Keratinocyte (primary cell): ENCODE results near the gene UFM1. TPM values are rescaled to one million over a fixed set of nuclear protein-coding genes. Genes with fewer than 3 reads are reported as not detected.
"Not testable (repeated sequence)": the region's sequence is repeated elsewhere in the genome, so short reads cannot be mapped to it uniquely, and the experiment has no call there.

ENCODE experiments used
- DNase-seq: peaks from one replicate; pipeline ENCODE4 v3.0.0-alpha.2; 2011; ENCODE audit warnings: low read depth, missing footprints, low spot score
- FAIRE-seq: peaks from 2 replicates; lab custom pipeline; 2011; peaks lifted over from hg19 to GRCh38; lab: Jason Lieb, UNC
- H2AFZ ChIP-seq: 2 replicates; pipeline ENCODE4 v1.6.0; 2012; ENCODE audit warnings: low read length, control low read depth, inconsistent platforms; ENCODE audit not compliant: control insufficient read depth
- H3K27ac ChIP-seq: 2 replicates; pipeline ENCODE4 v1.5.1; 2011; ENCODE audit warnings: low read length; ENCODE audit not compliant: control insufficient read depth, insufficient read depth
- H3K27me3 ChIP-seq: 3 replicates; pipeline ENCODE4 v1.6.0; 2011; ENCODE audit warnings: low read length; ENCODE audit not compliant: control insufficient read depth, insufficient read depth; ENCODE audit errors: extremely low read depth
- H3K36me3 ChIP-seq, 2 experiments: 2 replicates in 1 of 2; 3 replicates in 1 of 2; pipeline ENCODE4 v1.5.1; 2011; ENCODE audit warnings: low read length in 2 of 2, mild to moderate bottlenecking in 1 of 2; ENCODE audit not compliant: control insufficient read depth in 2 of 2, insufficient read depth in 2 of 2; ENCODE audit errors: extremely low read depth in 1 of 2
- H3K4me1 ChIP-seq: 3 replicates; pipeline ENCODE4 v1.5.1; 2011; ENCODE audit warnings: low read length; ENCODE audit not compliant: control insufficient read depth, insufficient read depth; ENCODE audit errors: extremely low read depth
- H3K4me2 ChIP-seq: 3 replicates; pipeline ENCODE4 v1.6.0; 2011; ENCODE audit warnings: low read depth, low read length; ENCODE audit not compliant: control insufficient read depth, insufficient read depth; ENCODE audit errors: extremely low read depth
- H3K4me3 ChIP-seq, 3 experiments: fragments of 200-600 bp in 1 of 3; sonication (generic) in 1 of 3; 2 replicates in 2 of 3; 3 replicates in 1 of 3; pipeline ENCODE4 v1.5.1; 2011 to 2016; ENCODE audit warnings: low read length in 3 of 3, mild to moderate bottlenecking in 3 of 3, control low read depth in 2 of 3, inconsistent platforms in 1 of 3, low read depth in 1 of 3, mixed read lengths in 1 of 3, mixed run types in 1 of 3, moderate library complexity in 1 of 3; ENCODE audit not compliant: control insufficient read depth in 2 of 3, insufficient read depth in 2 of 3; ENCODE audit errors: extremely low read depth in 1 of 3
- H3K79me2 ChIP-seq: 2 replicates; pipeline ENCODE4 v1.6.0; 2012; ENCODE audit warnings: low read length; ENCODE audit not compliant: control insufficient read depth, insufficient read depth
- H3K9ac ChIP-seq: 3 replicates; pipeline ENCODE4 v1.6.0; 2011; ENCODE audit warnings: low read length; ENCODE audit not compliant: control insufficient read depth, insufficient read depth; ENCODE audit errors: extremely low read depth
- H3K9me1 ChIP-seq: 3 replicates; pipeline ENCODE4 v1.6.0; 2011; ENCODE audit warnings: low read length; ENCODE audit not compliant: control insufficient read depth, insufficient read depth; ENCODE audit errors: extremely low read depth
- H3K9me3 ChIP-seq: 2 replicates; pipeline ENCODE4 v1.5.1; 2012; ENCODE audit warnings: low read depth, low read length; ENCODE audit not compliant: control insufficient read depth
- H4K20me1 ChIP-seq: 3 replicates; pipeline ENCODE4 v1.6.0; 2011; ENCODE audit warnings: low read length; ENCODE audit not compliant: control insufficient read depth, insufficient read depth; ENCODE audit errors: extremely low read depth
- EZH2 ChIP-seq: IDR thresholded peaks from one replicate; pipeline ENCODE4 v1.6.1; 2012; ENCODE audit warnings: inconsistent platforms, mild to moderate bottlenecking, low read length, moderate library complexity
- dilution Hi-C: fragments of 300-500 bp; cut with MboI; formaldehyde crosslinking; loops from one replicate; pipeline ENCODE4 v1.7.0; 2020; ENCODE audit warnings: low sequenced_read_pairs; ENCODE audit not compliant: extremely low pct_ligation_motif_present
- polyA plus RNA-seq, 5 experiments: library from polyadenylated mRNA; depleted of rRNA in 3 of 5; stranded (reverse) in 3 of 5; stranded (forward) in 1 of 5; unstranded in 1 of 5; fragments of >200 nt; gene quantifications; 1 replicate in 1 of 5; 2 replicates in 3 of 5; 3 replicates in 1 of 5; pipeline versions ENCODE4 v1.2.1 to v1.2.3, GENCODE V29; 2011 to 2012; ENCODE audit warnings: missing spikeins in 2 of 5, low read depth in 1 of 5, low replicate concordance in 1 of 5
- TF ChIP-seq, protein P1 (sequence below), 3 experiments: IDR thresholded peaks in 1 of 3; conservative IDR thresholded peaks in 1 of 3; optimal IDR thresholded peaks in 1 of 3; 2 replicates in 2 of 3; 3 replicates in 1 of 3; pipeline versions ENCODE3 to v1.5.1; 2011; ENCODE audit warnings: low read length in 3 of 3, mild to moderate bottlenecking in 3 of 3, moderate library complexity in 2 of 3, control low read depth in 1 of 3, inconsistent platforms in 1 of 3; ENCODE audit not compliant: insufficient read depth in 2 of 3; ENCODE audit errors: extremely low read depth in 1 of 3

The UFM1 gene
- polyA plus RNA-seq, 1 donor (not counting 4 experiments of a cell fraction or from before 2014, with no cell fraction given): 67.1 TPM

DNA sequence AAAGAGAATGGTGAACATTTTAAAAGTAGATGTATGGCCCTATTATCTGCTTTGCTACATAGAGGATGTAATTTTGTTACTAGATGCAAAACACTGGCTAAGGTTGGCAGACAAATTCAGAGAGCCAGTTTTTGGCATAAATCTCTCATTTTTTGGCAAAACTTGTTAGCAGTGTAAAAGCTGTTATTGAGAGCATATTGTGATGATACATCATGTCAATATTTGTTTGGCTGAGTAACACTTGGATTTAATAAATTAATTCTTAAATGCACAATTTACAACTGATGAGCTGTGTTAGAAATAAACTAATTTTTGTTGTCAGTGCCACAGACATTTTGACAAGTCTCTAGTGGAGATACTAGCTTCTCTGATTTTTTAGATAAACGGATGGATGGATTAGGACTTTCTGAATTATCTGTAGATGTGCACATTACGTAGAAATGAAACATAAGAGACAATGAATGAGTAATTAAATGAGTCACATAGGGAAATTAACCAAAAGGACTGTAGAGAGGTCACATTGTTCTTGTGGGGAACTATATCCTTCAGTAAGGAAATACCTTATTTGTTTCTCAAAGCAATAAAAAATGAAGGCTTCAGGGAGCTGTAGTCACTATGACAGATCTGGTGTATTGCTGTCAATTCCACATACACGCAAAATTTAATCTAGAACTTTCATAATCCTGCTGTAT is 17.4 kb downstream of the UFM1 start:
- TF ChIP-seq EZH2: no peak
- TF ChIP-seq, protein P1, sequence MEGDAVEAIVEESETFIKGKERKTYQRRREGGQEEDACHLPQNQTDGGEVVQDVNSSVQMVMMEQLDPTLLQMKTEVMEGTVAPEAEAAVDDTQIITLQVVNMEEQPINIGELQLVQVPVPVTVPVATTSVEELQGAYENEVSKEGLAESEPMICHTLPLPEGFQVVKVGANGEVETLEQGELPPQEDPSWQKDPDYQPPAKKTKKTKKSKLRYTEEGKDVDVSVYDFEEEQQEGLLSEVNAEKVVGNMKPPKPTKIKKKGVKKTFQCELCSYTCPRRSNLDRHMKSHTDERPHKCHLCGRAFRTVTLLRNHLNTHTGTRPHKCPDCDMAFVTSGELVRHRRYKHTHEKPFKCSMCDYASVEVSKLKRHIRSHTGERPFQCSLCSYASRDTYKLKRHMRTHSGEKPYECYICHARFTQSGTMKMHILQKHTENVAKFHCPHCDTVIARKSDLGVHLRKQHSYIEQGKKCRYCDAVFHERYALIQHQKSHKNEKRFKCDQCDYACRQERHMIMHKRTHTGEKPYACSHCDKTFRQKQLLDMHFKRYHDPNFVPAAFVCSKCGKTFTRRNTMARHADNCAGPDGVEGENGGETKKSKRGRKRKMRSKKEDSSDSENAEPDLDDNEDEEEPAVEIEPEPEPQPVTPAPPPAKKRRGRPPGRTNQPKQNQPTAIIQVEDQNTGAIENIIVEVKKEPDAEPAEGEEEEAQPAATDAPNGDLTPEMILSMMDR (optimal IDR thresholded peaks at IDR 0.05 in 1 of 3, IDR thresholded peaks at IDR 0.05 in 1 of 3, conservative IDR thresholded peaks at IDR 0.05 in 1 of 3; ENCODE audit: extremely low read depth in 1 of 3, insufficient read depth in 2 of 3, low read length in 3 of 3): no peak
- no peaks in the 10 kb centered on the region for H3K9me1 ChIP-seq
- H3K27ac ChIP-seq: no peak overlapping the region
- no peaks in the 10 kb centered on the region for H3K27me3 ChIP-seq
- no peak overlapping the region for H3K9ac ChIP-seq
- H3K79me2 ChIP-seq: no peaks in the 10 kb centered on the region
- H3K36me3 ChIP-seq: peaks cover 0 to 8% of the 10 kb centered on the region in 2 experiments
- peaks cover 11% of the 10 kb centered on the region for H3K4me1 ChIP-seq
- H4K20me1 ChIP-seq: no peaks in the 10 kb centered on the region
- no peak overlapping the region for H2AFZ ChIP-seq
- no peak for DNase-seq
- FAIRE-seq: peak; percentile 5
- no peaks in the 10 kb centered on the region for H3K9me3 ChIP-seq
- H3K4me3 ChIP-seq: no peak overlapping the region
- peak overlapping the region; percentile 6 for H3K4me2 ChIP-seq
- dilution Hi-C loops: no loop called here

DNA sequence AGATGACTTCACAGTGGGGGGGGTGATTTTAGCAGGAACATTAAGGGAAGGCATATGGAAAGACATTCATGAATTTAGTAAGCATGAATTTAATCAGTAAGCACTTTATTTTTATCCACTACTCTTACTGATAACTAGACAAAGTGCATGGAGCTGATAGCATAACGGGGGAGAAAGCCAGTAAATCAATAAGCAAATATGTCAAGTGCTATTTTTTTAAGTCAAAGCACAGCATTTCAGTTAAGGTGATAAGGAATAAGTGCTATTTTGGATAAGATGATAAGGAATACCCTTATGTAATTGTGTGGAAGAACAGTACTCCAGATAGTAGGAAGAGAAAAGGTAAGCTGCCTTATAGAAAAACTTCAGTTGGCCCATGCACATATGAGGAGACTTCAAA is 19.4 kb downstream of the UFM1 start:
- H3K27ac ChIP-seq: no peak overlapping the region
- dilution Hi-C loops: no loop called here
- no peaks in the 10 kb centered on the region for H4K20me1 ChIP-seq
- no peak overlapping the region for H3K4me3 ChIP-seq
- no peaks in the 10 kb centered on the region for H3K9me3 ChIP-seq
- FAIRE-seq: no peak
- H3K27me3 ChIP-seq: no peaks in the 10 kb centered on the region
- no peaks in the 10 kb centered on the region for H3K9me1 ChIP-seq
- H3K4me2 ChIP-seq: no peak overlapping the region
- no peaks in the 10 kb centered on the region for H3K79me2 ChIP-seq
- H3K9ac ChIP-seq: no peak overlapping the region
- no peak overlapping the region for H2AFZ ChIP-seq
- no peak for DNase-seq
- peaks cover 11% of the 10 kb centered on the region for H3K4me1 ChIP-seq
- no peaks in the 10 kb centered on the region for H3K36me3 ChIP-seq
- no peak for TF ChIP-seq EZH2
- TF ChIP-seq, protein P1 (optimal IDR thresholded peaks at IDR 0.05 in 1 of 3, IDR thresholded peaks at IDR 0.05 in 1 of 3, conservative IDR thresholded peaks at IDR 0.05 in 1 of 3; ENCODE audit: extremely low read depth in 1 of 3, insufficient read depth in 2 of 3, low read length in 3 of 3): no peak

DNA sequence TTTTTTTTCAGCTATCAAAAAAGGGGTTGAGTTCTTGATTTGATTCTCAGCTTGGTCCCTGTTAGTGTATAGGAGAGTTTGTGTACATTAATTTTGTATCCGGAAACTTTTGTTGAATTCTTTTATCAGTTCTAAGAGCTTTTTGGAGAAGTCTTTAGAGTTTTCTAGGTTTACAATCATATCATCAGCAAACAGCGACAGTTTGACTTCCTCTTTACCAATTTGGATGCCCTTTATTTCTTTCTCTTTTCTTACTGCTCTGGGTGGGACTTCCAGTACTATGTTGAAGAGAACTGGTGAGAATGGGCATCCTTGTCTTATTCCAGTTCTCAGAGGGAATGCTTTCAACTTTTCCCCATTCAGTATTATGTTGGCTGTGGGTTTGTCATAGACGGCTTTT is 20.4 kb downstream of the UFM1 start:
- H3K4me3 ChIP-seq, H3K4me2 ChIP-seq, H3K27me3 ChIP-seq, dilution Hi-C loops, H3K9ac ChIP-seq, FAIRE-seq, H3K79me2 ChIP-seq, H2AFZ ChIP-seq, H3K9me1 ChIP-seq, H4K20me1 ChIP-seq, DNase-seq, H3K9me3 ChIP-seq, H3K36me3 ChIP-seq, H3K27ac ChIP-seq: not testable (repeated sequence)
- H3K4me1 ChIP-seq: peaks cover 11% of the 10 kb centered on the region
